K562 treated with DMSO at 1 percent for 4 hours (cell line): ENCODE results near the gene PTDSS2. TPM values are rescaled to one million over a fixed set of nuclear protein-coding genes. Genes with fewer than 3 reads are reported as not detected.

Experiments
- total RNA-seq: library from RNA; unstranded; fragments of 300-600 nt; gene quantifications from 2 replicates; pipeline ENCODE4 v1.2.3, GENCODE V29; 2022; ENCODE audit not compliant: insufficient read depth

PTDSS2 gene
- total RNA-seq = 45.6 and 53.9 TPM in 2 replicates

DNA sequence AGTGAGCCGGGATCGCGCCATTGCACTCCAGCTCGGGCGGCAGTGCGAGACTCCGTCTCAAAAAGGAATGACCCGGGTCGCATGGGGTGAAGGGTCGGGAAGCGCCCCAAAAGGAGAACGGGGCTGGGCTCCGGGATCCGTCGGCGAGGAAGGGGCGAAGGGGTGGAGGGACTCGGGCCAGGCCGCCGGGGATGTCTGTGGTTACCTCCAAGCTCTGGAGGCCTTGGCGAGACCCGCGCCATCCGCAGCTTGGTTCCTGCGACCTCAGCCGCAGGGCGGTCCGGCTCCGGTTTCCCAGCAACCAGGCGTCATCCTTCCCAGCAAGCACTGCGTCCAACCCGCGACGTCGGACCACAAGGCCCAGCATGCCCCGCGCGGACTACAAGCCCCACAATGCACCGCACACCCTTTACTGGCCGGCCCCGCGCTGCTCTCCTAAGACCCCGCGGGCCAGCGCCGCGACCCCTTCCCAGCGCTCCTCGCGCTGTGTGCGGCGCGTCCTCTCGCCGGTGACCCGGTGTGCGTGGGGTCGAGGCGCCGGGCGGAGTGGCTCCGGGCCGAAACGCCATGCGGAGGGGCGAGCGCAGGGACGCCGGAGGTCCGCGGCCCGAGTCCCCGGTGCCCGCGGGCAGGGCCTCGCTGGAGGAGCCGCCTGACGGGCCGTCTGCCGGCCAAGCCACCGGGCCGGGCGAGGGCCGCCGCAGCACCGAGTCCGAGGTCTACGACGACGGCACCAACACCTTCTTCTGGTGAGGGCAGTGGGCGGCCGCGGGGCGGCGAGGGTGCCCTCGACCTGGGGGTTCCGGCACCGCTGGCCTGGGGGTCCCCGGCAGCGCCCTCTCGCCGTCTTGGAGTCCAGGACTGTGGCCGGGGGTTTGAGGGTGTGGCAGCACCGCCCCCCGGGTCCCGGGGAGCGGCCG lies at the start of gene PTDSS2:
TSS of gene PTDSS2 (plus strand) at position 391 of the 920 bp plus-strand sequence. CDS start at position 568, 177 bp downstream.

DNA sequence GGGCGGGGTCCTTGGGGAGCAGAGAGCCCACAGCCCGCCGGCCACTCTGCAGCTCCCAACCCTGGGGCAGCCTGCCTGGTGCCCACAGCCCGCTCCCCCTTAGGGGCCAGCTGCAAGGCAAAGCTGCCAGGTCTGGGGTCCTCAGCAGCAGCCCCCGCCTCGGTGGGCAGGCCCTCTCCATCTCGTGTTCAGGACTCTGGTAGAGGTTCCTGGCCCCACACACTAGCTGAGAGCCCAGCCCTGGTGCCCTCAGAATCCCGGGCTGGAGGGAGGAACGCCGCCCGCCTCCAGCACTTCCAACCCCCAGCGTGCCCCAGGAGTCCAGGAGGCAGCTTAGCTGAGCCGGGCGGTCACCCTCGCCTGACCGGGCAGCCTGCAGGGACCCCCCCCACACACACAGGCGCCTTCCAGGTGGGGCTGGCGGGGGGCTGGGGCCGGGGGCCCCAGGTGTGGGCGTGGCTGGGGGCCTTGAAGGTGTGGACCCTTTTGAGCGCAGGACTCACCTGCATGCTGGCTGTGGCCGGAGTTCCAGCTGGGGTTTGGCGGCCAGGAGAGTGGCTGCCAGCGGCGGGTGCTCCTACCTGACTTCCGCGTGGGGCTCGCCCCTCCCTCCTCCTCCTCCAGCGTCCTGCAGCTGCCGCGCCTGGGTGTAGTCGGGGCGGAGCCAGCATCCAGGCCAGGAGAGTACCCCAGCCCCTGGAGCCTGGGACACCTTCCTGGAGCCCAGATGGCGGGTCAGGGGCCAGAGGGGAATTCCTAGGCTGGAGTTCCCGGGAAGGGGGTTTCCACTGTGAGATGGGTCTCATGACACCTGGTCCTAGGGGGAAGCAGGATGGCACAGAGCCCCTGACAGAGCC lies 8.4 kb upstream of the PTDSS2 start, which contains the start of gene ANO9:
TSS of gene ANO9 (minus strand) at position 594 of the 857 bp plus-strand sequence. CDS start at position 509, 85 bp downstream.

GRCh38 chr11:506995-507726 lies 57.1 kb downstream of the PTDSS2 start, which contains the start of gene RNH1:
TSS of gene RNH1 (minus strand) at chr11:507242. CDS start at chr11:502162, 5,080 bp downstream.

DNA sequence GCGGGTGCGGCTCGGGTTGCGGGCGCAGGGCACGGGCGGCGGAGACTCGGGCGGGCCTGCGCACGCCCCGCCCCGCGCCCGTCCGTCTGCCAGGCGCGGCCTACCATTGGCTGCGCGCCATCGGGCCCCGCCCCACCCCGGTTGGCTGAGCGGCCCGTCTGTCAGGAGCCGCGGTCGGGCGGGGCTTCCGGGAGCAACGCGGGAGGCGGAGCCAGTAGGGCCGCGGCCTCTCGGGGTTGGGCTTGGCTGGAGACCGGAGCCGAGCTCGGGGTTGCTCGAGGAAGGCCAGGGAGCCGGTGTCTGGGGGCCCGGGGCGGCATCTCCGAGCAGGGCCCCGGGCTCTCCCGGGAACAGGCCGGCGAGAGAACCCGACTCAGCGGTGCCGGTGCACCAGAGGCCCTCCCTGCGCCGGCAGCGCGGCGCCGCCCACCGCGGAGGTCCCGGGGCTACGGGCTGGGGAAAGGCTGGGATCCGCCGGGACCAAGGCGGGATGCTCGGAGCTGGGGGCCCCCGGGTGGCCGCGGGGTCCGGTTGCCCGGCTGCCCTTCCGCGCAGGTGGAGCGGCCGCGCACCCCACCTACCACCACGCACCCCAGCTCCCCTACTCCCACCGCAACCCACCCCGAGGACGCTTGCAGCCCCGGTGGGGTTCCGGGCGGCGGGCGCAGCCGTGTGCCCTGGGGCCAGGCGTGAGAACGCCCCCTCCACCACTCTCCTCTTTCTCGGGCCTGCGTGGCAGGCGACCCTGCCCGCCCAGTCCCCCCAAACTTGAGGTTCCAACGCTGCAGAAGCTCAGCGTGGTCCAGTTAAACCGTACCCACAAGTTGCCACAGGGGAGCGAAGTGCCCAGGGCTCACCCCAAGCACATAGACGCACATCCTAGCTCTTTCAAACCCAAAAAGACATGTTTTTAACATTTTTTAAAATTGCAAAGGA lies 85.7 kb downstream of the PTDSS2 start, which contains the start of gene HRAS:
TSS of gene HRAS (minus strand) at position 58 of the 936 bp plus-strand sequence.

GRCh38 chr11:536841-537621 lies 87.0 kb downstream of the PTDSS2 start, which contains the start of gene LRRC56:
TSS of gene LRRC56 (plus strand) at chr11:537527. CDS start at chr11:540685, 3,158 bp downstream.

Other genes with a start within 250 kb of the PTDSS2 start
- 36.8 and 39.4 TPM in 2 replicates for gene BET1L, start 242.9 kb upstream of the PTDSS2 start, total RNA-seq
- gene RIC8A, start 242.6 kb upstream of the PTDSS2 start, total RNA-seq = 78.6 and 93.4 TPM in 2 replicates
- 20.7 and 22.5 TPM in 2 replicates for gene SIRT3, start 213.9 kb upstream of the PTDSS2 start, total RNA-seq
- 164 and 182 TPM in 2 replicates for gene PSMD13, start 213.3 kb upstream of the PTDSS2 start, total RNA-seq
- gene NLRP6, start 171.9 kb upstream of the PTDSS2 start, total RNA-seq = 1.8 and 1.9 TPM in 2 replicates
- gene PGGHG, start 161.2 kb upstream of the PTDSS2 start, total RNA-seq = 26.9 and 46.3 TPM in 2 replicates
- not detected in 2 replicates for gene IFITM5, start 150.8 kb upstream of the PTDSS2 start, total RNA-seq
- gene IFITM2, start 142.5 kb upstream of the PTDSS2 start, total RNA-seq = 549 and 600 TPM in 2 replicates
- gene IFITM1, start 136.2 kb upstream of the PTDSS2 start, total RNA-seq = 779 and 784 TPM in 2 replicates
- gene IFITM3, start 129.4 kb upstream of the PTDSS2 start, total RNA-seq = 284 and 320 TPM in 2 replicates
- gene B4GALNT4, start 80.8 kb upstream of the PTDSS2 start, total RNA-seq = 16.5 and 25.5 TPM in 2 replicates
- 59.2 and 64.0 TPM in 2 replicates for gene PKP3, start 56.1 kb upstream of the PTDSS2 start, total RNA-seq
- gene SIGIRR, start 35.3 kb upstream of the PTDSS2 start, total RNA-seq = 136 and 148 TPM in 2 replicates
- 9.7 and 16.7 TPM in 2 replicates for gene ANO9, start 8.3 kb upstream of the PTDSS2 start, total RNA-seq
- gene RNH1, start 57.0 kb downstream of the PTDSS2 start, total RNA-seq = 227 and 244 TPM in 2 replicates
- 34.8 and 44.7 TPM in 2 replicates for gene HRAS, start 85.3 kb downstream of the PTDSS2 start, total RNA-seq
- gene LRRC56, start 87.2 kb downstream of the PTDSS2 start, total RNA-seq = 2.4 and 3.2 TPM in 2 replicates
- 4.5 and 5.5 TPM in 2 replicates for gene LMNTD2, start 110.5 kb downstream of the PTDSS2 start, total RNA-seq
- gene RASSF7, start 110.7 kb downstream of the PTDSS2 start, total RNA-seq = 41.0 and 43.1 TPM in 2 replicates
- 11.7 and 15.2 TPM in 2 replicates for gene PHRF1, start 126.2 kb downstream of the PTDSS2 start, total RNA-seq
- gene IRF7, start 165.7 kb downstream of the PTDSS2 start, total RNA-seq = 31.7 and 39.7 TPM in 2 replicates
- gene CDHR5, start 174.7 kb downstream of the PTDSS2 start, total RNA-seq = not detected in 2 replicates
- not detected in 2 replicates for gene SCT, start 176.9 kb downstream of the PTDSS2 start, total RNA-seq
- gene DRD4, start 187.0 kb downstream of the PTDSS2 start, total RNA-seq = 1.4 TPM in 1 of 2 replicates, not detected in the other
- 59.9 TPM in 2 replicates for gene DEAF1, start 244.9 kb downstream of the PTDSS2 start, total RNA-seq
- 22.2 and 31.1 TPM in 2 replicates for gene TMEM80, start 245.5 kb downstream of the PTDSS2 start, total RNA-seq